BJ (cell line): ENCODE results near the gene ANKLE2. TPM values are rescaled to one million over a fixed set of nuclear protein-coding genes. Genes with fewer than 3 reads are reported as not detected.

Source experiments
- CTCF ChIA-PET: fragments of 350-600 bp; formaldehyde crosslinking; extraction: SDS; loops from one replicate; lab custom pipeline; 2021; ENCODE audit warnings: antibody characterized with exemption, inconsistent platforms; lab: Yijun Ruan, JAX
- POLR2A ChIA-PET: fragments of 300-600 bp; sonication (Branson Sonifier 250); formaldehyde crosslinking; extraction: SDS; loops from one replicate; lab custom pipeline; 2021; ENCODE audit warnings: antibody characterized with exemption; lab: Charles Lee
- DNase-seq: peaks from one replicate; pipeline ENCODE4 v3.0.0-alpha.2; 2011; ENCODE audit warnings: low read depth
- H3K27me3 ChIP-seq: 2 replicates; pipeline ENCODE4 v1.6.0; 2011; ENCODE audit warnings: low read length; ENCODE audit not compliant: control insufficient read depth, insufficient read depth
- H3K36me3 ChIP-seq: 2 replicates; pipeline ENCODE4 v1.5.1; 2011; ENCODE audit warnings: low read length; ENCODE audit not compliant: control insufficient read depth, insufficient read depth
- H3K4me3 ChIP-seq: 2 replicates; pipeline ENCODE4 v1.5.1; 2011; ENCODE audit warnings: low read depth, mild to moderate bottlenecking, control low read depth, low read length
- polyA plus RNA-seq: library from polyadenylated mRNA; depleted of rRNA; stranded (reverse); fragments of >200 nt; gene quantifications from 2 replicates; pipeline ENCODE4 v1.2.3, GENCODE V29; 2011
- TF ChIP-seq, protein P1 (sequence below): IDR thresholded peaks from 2 replicates; pipeline ENCODE4 v1.5.1; 2011; ENCODE audit warnings: low read depth, mild to moderate bottlenecking, control low read depth, inconsistent platforms, low read length, moderate library complexity; ENCODE audit not compliant: insufficient read depth

ANKLE2 gene
- polyA plus RNA-seq, 1 experiment: 119 TPM

DNA sequence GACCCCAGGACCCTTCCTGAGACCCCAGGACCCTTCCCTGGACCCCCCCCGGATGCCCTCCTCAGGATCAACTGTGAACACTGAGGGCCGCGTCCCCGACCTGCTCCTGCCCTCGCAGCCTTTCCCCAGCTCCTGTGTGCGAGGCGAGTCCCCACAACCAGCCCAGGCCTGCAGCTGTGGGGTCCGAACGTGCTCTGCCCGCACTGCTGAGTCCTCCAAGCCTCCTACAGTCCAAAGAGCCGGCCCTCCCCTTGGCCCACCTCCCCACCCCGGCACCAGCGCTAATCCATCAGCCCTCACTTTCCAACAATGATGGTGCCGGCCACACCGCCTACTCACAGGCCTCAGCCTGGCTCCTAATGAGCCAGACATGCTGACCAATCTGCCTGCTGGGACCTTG lies 26.2 kb upstream of the ANKLE2 start:
- Histone ChIP-seq H3K4me3 (no peak overlapping the region), H3K36me3 (peaks cover 52% of the 10 kb centered on the region), H3K27me3 (no peaks in the 10 kb centered on the region)
- ChIA-PET CTCF (no interaction called here), POLR2A (no interaction called here)
- TF ChIP-seq, protein P1, sequence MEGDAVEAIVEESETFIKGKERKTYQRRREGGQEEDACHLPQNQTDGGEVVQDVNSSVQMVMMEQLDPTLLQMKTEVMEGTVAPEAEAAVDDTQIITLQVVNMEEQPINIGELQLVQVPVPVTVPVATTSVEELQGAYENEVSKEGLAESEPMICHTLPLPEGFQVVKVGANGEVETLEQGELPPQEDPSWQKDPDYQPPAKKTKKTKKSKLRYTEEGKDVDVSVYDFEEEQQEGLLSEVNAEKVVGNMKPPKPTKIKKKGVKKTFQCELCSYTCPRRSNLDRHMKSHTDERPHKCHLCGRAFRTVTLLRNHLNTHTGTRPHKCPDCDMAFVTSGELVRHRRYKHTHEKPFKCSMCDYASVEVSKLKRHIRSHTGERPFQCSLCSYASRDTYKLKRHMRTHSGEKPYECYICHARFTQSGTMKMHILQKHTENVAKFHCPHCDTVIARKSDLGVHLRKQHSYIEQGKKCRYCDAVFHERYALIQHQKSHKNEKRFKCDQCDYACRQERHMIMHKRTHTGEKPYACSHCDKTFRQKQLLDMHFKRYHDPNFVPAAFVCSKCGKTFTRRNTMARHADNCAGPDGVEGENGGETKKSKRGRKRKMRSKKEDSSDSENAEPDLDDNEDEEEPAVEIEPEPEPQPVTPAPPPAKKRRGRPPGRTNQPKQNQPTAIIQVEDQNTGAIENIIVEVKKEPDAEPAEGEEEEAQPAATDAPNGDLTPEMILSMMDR: no peak
- DNase-seq: no peak

DNA sequence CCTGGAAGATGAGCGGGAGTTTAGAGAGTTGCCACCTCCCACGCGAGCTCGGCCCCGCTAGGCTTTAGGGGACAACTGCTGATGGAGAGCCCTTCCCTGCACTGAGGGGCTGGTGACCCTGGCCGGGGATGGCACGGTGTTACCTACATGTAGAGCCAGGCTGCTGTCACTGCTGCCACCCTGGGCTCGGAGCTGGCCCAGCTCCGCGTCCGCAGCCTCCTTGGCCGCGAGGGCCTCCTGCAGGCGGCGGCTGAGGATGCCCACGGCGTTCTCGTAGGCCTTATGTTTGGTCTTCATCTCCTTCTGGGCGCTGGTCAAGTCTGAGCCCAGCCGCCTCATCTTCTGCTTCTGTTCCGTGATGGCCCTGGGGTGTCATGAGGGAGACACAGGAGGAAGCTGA lies 24.6 kb upstream of the ANKLE2 start:
- DNase-seq: no peak
- Histone ChIP-seq H3K36me3 (peaks cover 57% of the 10 kb centered on the region), H3K4me3 (no peak overlapping the region), H3K27me3 (no peaks in the 10 kb centered on the region)
- TF ChIP-seq, protein P1: no peak
- ChIA-PET CTCF (no interaction called here), POLR2A (no interaction called here)

DNA sequence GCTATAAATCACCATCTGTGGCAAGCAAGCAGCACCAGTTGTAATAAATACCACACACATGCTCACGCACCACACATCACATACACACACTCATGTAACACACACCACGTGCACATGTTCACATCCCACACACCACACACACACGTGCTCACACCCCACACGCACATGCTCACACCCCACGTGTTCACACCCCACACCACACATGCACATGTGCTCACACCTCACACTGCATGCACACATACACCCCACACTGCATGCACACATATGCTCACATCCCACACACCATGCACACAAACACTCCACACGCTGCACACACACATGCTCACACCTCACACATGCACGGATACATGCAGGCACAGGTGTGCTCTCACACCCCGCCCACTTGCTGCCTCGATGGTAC lies 22.9 kb upstream of the ANKLE2 start:
- POLR2A ChIA-PET: no interaction called here
- Histone ChIP-seq H3K36me3 (peaks cover 62% of the 10 kb centered on the region), H3K27me3 (no peaks in the 10 kb centered on the region), H3K4me3 (no peak overlapping the region)
- CTCF ChIA-PET: no interaction called here
- no peak for DNase-seq
- TF ChIP-seq, protein P1: no peak

DNA sequence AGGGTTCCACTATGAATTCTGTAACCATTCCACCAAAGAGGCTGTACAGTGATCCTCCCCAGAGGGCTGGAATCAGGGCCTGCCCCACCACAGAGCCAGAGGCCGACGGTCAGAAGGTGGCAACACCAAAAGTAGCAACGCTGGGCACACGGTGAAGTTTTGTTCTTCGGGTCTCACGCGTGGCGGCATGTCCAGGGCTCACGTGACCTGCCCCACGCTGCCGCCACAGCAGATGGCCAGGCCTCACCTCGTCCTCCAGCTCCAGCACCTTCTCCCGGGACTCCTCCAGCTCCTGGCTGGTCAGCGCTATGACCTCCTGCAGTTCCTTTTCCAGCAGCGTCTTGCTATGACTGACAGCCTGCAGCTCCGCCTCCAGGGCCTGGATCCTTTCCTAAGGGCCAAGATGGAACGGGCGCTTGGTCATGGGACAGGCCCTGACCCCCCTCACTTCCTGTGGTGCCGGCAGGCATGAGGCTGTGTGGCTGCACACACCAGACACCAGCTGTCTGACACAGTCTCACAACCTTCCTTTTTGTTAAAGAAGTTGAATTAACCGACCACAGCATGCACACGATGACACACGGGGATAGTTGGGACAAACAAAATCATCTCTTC lies 22.4 kb upstream of the ANKLE2 start:
- TF ChIP-seq, protein P1: no peak
- ChIA-PET POLR2A (no interaction called here), CTCF (no interaction called here)

DNA sequence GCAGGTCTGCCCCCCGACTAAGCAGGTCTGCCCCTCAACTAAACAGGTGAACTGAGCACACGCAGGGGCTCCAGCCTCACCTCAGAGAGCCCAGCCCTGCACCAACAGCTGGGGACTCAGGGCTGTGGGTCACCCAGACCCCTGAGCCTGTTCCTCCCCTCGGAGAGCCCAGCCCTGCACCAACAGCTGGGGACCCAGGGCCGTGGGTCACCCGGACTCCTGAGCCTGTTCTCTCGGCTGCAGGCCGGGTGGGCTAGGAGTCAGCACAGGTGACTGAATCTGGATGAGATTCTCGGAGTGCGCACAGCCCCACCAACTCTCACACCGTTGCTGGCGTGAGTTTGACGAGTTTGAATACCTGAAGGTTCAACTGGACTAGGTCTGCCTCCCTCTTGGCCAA lies 20.3 kb upstream of the ANKLE2 start:
- CTCF ChIA-PET: no interaction called here
- H3K27me3 ChIP-seq: no peaks in the 10 kb centered on the region
- DNase-seq: no peak
- H3K36me3 ChIP-seq: peaks cover 59% of the 10 kb centered on the region
- no peak overlapping the region for H3K4me3 ChIP-seq
- POLR2A ChIA-PET: no interaction called here
- TF ChIP-seq, protein P1: no peak

More for the DNA sequence above, 22.4 kb upstream of the ANKLE2 start:
- DNase-seq: no peak
- no peaks in the 10 kb centered on the region for H3K27me3 ChIP-seq
- no peak overlapping the region for H3K4me3 ChIP-seq
- peaks cover 58% of the 10 kb centered on the region for H3K36me3 ChIP-seq
